Spinal cord (tissue), 10 donors: ENCODE results near the gene PRKD1. TPM values are rescaled to one million over a fixed set of nuclear protein-coding genes. Genes with fewer than 3 reads are reported as not detected.

Experiments used
- DNase-seq, 6 donors: peaks; one replicate each; pipeline versions ENCODE4 v3.0.0 to v3.0.0-alpha.2; 2013 to 2015; ENCODE audit warnings: low spot score in 6 of 6, low read depth in 4 of 6
- H3K27ac ChIP-seq: one replicate; pipeline ENCODE4 v1.5.1; 2013; ENCODE audit warnings: low read depth, low read length, control low read depth
- H3K27me3 ChIP-seq: one replicate; pipeline ENCODE4 v1.6.1; 2013; ENCODE audit warnings: low read length; ENCODE audit not compliant: control insufficient read depth, insufficient read depth
- H3K36me3 ChIP-seq: one replicate; pipeline ENCODE4 v1.6.1; 2013; ENCODE audit warnings: low read length; ENCODE audit not compliant: control insufficient read depth, insufficient read depth
- H3K4me1 ChIP-seq: one replicate; pipeline ENCODE4 v1.6.1; 2013; ENCODE audit warnings: low read length; ENCODE audit not compliant: control insufficient read depth, insufficient read depth
- H3K4me3 ChIP-seq: one replicate; pipeline ENCODE4 v1.5.1; 2013; ENCODE audit warnings: low read depth, low read length, control low read depth
- H3K9me3 ChIP-seq: one replicate; pipeline ENCODE4 v1.6.1; 2013; ENCODE audit warnings: low read length; ENCODE audit not compliant: control insufficient read depth, insufficient read depth
- WGBS: methylation state at CpG from one replicate; pipeline ENCODE4 v1.1.5; 2013; ENCODE audit warnings: missing lambda C conversion rate; ENCODE audit not compliant: insufficient coverage; 5-methylcytosine and 5-hydroxymethylcytosine counted together
- polyA plus RNA-seq, 2 donors: library from polyadenylated mRNA; unstranded; fragments of 120-200 nt; gene quantifications; one replicate each; pipeline ENCODE4 v1.2.1, GENCODE V29; 2013; ENCODE audit not compliant: insufficient read length in 2 of 2
- small RNA-seq: library from RNA; depleted of rRNA; stranded (forward); fragments of <200 nt; gene quantifications from one replicate; pipeline ENCODE3, GENCODE V24; 2014; ENCODE audit warnings: low replicate concordance
- total RNA-seq, 2 donors: library from RNA; depleted of rRNA in 1 of 2; stranded (reverse); fragments of 120-200 nt in 1 of 2; fragments of >200 nt in 1 of 2; gene quantifications; one replicate each; pipeline versions ENCODE4 v1.2.3 to v1.2.4, GENCODE V29; 2013 to 2014
- donor health status: healthy.

Gene PRKD1
- total and polyA plus RNA-seq, 4 donors, result 14.4 to 23.9 (median 20.9) TPM

DNA sequence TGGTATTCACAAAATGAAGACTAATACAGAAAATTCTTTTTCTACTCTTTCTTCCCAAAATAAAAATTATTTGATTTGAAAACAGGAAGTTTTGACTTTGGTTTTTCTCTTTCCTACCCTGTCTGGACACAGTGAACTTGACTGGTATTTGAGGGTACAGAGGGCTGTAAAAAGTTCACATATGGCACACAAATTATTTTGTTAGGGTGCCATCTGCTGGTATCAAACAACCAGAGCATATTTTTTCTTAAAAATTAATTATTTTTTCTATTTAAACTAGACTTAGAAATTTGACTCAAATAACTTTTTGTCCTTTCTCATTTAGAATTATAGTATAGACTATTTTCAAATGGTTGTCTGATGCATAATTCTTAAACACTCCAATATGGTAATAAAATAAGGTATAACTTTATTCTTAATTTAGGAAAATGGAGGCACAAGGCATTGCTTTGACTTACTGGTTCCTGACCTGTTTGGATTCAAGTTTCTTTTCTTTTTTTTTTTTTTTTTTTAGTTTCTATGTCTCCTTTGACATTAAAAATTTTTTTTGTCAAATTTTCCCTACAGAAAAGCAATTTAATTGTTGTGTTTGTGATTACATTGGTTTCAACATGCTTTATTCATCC is 390.6 kb downstream of the PRKD1 start:
- Histone ChIP-seq H3K4me3 (no peak overlapping the region), H3K9me3 (no peaks in the 10 kb centered on the region), H3K4me1 (no peaks in the 10 kb centered on the region), H3K36me3 (no peaks in the 10 kb centered on the region), H3K27me3 (no peaks in the 10 kb centered on the region), H3K27ac (no peak overlapping the region)
- DNase-seq, result peak in 2 of 6 donors; percentile 61 to 66

DNA sequence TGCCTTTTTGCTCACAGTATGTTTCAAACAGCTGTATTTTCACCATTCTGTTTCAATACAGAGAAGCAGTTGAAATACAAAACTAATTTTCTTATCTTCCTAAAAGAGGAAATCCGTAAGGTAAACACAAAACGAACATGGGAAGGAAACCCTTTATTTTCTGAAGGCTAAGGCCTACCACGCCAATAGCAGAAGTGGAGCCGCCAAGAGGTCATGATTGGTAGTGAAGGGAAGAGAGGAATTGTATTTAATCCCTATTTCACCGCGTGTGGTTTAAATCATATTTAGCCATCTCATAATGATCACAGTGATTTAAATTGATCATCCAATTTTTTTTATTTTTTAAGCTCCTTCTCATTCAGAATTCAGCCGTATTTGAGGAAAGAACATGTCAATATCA is 398.2 kb downstream of the PRKD1 start:
- Histone ChIP-seq H3K27me3 (no peaks in the 10 kb centered on the region), H3K4me3 (no peak overlapping the region), H3K27ac (no peak overlapping the region), H3K36me3 (no peaks in the 10 kb centered on the region), H3K9me3 (no peaks in the 10 kb centered on the region), H3K4me1 (no peaks in the 10 kb centered on the region)
- WGBS, result no CpG with 5 or more reads among the region's 7 CpGs
- DNase-seq, result peak in 1 of 6 donors; percentile 63

DNA sequence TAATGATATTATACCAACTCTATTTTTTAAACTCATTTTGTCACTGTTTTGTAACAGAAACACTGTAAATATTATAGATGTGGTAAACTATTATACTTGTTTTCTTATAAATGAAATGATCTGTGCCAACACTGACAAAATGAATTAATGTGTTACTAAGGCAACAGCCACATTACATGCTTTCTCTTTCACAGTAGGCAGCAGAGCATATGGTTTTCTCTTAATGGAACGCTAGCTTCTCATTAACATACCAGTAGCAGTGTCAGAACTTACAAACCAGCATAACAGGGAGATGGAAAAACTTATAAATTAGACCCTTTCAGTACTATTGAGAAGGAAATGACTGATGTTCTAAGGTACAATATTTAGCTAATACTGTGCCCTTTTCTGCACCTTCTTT is 398.8 kb downstream of the PRKD1 start:
- no peaks in the 10 kb centered on the region for H3K9me3 ChIP-seq
- H3K36me3 ChIP-seq, result no peaks in the 10 kb centered on the region
- peak in 2 of 6 donors; percentile 74 to 87 for DNase-seq
- no peaks in the 10 kb centered on the region for H3K27me3 ChIP-seq
- no peak overlapping the region for H3K27ac ChIP-seq
- no peaks in the 10 kb centered on the region for H3K4me1 ChIP-seq
- no CpG with 5 or more reads among the region's 1 CpG for WGBS
- no peak overlapping the region for H3K4me3 ChIP-seq

DNA sequence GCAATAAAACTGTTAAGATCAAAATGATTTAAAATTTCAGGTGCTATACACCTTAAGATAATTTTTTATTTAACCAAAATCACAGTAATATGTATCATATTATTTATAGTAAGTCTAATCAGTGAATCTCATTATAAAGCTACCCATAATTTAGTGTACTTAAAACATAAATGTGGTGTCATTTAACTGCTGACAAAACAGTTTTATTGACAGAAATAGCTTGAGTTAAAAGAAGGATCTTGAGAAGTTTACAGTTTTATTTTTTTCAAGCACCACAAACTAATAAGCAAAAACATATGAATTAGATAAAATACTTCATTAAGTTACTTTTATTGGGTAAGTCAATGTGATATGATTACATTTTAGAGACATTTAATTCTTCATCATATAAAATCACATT is 400.4 kb downstream of the PRKD1 start:
- no peaks in the 10 kb centered on the region for H3K27me3 ChIP-seq
- no peaks in the 10 kb centered on the region for H3K36me3 ChIP-seq
- H3K4me1 ChIP-seq, result no peaks in the 10 kb centered on the region
- DNase-seq, result no peak
- no peaks in the 10 kb centered on the region for H3K9me3 ChIP-seq
- H3K27ac ChIP-seq, result no peak overlapping the region
- H3K4me3 ChIP-seq, result no peak overlapping the region

Small RNA genes within 50 kb of the gene (small RNA-seq; reads per million reads assigned to genes)
- not detected for gene RNU6-1234P
